GM21723 (cell line): ENCODE results near the gene ADPGK.

Experiments
- ATAC-seq: cut with Tn5 transposase; IDR thresholded peaks from one replicate; pipeline ENCODE4 v1.9.1; 2021; ENCODE audit warnings: mild to moderate bottlenecking, moderate library complexity; ENCODE audit not compliant: unreplicated experiment

The ADPGK gene

GRCh38 chr15:72790302-72790910, 6.8 kb upstream of the ADPGK start:
- no peak for ATAC-seq

- ATAC-seq, result no peak
Measured at GRCh38 chr15:72787526-72787925, 4.0 kb upstream of the ADPGK start.

DNA sequence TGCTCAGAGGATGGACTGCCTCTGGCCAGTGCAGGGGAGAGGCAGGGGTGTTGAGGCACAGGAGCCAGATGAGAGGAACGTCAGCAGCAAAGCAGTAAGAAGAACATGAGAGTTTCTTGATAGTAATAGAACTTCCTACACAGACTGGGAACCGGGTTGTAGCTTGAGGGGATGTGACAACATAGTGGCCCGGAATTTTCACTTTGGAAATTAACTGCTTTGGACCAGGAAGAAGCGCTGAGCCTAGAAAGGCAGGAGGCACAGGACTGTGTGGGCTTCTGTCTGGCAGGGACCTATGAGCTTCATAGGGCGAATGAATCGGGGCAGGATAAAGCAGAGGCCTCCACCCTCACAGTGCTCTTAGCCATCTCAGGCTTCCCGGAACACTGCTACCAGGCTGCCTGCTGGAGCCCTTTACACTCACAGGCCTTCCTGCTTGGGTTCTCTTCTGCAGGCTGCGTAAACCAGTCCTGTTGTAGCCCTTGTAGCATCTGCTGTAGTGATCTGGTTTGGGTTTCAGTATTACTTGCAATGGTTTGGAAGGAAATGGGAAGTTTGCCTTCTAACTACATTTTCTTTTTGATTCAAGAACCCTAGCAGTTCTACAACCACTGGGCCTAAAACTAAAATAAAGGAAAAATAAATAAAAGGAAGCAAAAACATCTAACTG, 3.3 kb upstream of the ADPGK start:
- ATAC-seq, result no peak

- no peak for ATAC-seq
Measured at GRCh38 chr15:72786242-72786641, 2.7 kb upstream of the ADPGK start.

DNA sequence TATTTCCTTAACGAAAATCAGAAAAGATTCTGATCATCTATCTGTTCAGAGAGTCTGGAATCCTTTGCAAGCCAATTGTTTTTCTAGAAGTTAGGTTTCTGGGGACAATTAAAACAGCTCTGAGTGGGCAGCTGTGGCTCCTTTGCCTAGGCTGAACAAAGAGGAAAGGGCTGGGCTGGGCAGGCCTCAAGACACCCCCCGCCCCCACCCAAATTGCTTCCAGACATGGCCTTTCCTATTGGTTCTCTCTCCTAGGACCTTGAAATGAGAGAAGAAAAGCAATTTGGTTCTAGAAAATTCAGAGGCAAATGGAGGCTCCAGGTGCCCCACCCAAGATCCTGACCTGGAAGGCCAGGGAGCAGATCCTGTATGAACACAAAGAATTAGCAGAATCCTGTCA, 2.3 kb upstream of the ADPGK start:
- no peak for ATAC-seq

DNA sequence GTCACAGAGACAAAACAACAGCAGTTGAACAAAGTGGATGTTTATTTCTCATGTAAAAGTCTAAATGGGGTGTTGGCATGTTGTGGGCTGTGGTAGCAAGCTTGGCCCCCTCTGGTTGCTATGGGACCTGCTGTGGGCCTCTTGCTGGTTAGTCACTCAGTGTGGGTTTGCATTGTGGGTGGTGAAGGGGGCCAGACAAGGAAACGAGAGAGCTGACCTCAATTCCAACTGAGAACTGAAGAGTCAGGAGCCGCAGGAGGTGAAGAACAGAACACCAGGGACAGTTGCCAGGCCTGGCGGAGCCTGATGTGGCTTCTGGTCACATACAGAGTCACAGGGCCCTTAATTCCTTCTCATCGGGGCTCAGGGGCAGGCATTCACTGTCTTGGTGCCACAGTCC, 1.9 kb upstream of the ADPGK start:
- no peak for ATAC-seq

DNA sequence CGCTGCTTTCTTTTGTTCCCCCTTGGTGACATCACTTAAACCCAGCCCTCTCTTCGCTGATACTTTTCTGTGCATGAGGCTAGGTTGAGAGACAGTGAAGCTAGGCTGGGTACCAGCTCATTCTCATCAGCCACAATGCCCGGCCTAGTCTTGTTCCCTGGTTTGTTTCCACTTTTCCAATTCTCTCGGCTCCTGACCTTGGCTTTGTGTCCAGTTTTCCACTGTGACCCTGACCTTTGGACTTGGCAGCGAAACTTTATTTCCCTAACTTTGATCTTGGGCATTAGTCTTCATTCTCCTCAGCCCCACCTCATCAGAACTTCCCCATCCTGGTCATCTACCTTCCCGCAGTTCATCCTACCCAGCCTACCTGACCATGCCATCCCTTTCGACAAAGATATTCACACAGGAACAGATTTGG, 908 bp upstream of the ADPGK start:
- no peak for ATAC-seq

- peak; percentile 37 for ATAC-seq
Measured at GRCh38 chr15:72783004-72783639, 436 bp downstream of the ADPGK start.

DNA sequence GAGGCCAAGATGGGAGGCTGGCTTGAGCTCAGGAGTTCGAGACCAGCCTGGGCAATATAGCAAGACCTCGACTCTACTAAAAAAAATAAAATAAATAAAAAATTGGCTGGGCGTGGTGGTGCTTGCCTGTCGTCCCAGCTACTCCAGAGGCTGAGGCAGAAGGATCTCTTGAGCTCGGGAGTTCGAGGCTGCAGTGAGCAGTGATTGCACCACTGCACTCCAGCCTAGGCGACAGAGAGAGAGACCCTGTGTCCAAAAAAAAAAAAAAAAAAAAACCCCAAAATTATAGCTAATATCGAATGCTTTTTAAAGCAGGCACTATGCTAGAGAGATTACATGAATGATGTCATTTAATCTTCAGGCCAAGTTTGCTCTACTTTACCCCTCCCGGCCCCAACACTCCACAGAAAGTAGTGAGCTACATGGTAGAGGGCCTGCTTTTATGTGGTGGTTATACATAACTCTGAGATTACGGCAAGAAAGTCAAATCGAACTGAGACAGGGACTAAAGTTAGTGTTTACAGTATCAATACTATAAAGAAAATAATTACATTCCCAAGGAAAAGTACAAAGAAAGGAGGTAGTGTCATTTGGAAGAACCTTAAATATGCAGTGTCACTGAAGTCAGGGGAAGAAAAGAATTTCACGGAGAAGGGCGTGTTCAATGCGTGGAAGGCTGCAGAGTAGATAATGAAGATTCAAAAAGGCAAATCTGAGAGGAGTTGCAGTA, 1.1 kb downstream of the ADPGK start:
- ATAC-seq, result no peak

GRCh38 chr15:72781631-72782030, 1.9 kb downstream of the ADPGK start:
- ATAC-seq, result no peak

DNA sequence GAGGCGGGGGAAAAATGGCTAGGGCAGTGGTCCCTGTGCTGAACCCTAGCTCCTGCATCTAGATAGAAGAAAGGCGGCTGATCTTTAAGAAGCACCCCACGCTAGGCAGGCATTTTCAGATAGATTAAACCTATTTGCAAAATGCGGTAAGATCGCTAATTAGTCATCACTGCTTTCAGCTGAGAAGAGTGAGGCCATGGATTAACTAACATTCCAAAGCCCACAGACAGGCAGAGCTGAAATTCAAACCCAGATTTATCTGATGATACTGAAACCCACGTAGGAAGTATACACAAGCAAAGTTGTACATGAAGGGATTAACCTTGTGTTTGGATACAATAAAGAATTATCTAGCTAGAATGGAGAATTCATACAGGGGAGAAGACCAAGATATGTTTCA, 4.8 kb downstream of the ADPGK start:
- ATAC-seq, result no peak

GRCh38 chr15:72774696-72775383, 8.7 kb downstream of the ADPGK start:
- no peak for ATAC-seq

DNA sequence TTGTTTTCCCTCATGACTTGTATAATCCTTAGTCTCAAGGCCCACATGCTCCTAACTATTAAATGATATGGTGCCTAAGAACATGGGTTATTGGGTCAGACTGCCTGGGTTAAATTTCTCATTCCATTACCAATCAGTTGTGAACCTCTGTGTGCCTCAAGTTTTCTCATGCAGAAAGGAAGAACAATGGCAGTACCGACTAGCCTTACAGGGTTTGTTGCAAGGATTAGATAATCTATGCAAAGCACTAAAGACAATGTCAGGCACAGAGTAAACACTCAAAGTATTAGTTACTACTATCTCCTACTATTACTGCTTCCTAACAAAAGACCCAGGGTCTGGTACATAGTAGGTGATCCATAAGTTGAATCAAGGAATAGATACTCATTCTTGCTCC, 12.2 kb downstream of the ADPGK start:
- no peak for ATAC-seq

DNA sequence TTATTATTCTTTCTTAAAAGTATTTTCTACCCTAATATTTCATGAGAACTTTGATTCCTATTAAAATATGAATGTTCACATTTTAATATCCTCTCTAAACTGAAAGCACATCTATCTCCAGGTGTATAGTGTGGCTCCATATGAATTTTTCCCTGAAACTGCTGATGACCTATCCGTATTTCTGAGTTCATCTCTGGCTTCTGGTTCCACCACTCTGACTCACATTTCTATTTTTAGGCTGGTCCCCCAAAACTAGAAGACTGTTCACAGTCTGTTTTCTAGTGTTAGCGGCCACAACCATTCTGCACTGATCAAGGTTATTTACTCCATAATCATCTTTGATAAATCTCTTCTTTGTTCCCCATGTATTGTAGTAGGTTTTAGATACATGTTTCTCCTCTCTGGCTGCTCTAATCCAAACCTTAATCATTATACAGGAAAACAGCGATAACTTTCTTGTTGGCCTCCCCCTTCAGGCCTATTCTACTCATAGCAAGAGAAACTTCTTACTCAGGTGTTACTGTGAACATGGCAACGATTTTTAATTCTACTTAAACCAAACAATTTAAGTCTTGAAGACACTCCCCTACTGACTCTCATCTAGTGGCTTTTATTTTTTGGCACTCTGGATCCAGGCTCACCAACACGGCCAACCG, 12.8 kb downstream of the ADPGK start:
- ATAC-seq, result no peak

GRCh38 chr15:72766780-72767179, 16.8 kb downstream of the ADPGK start:
- ATAC-seq, result no peak

GRCh38 chr15:72766025-72766424, 17.5 kb downstream of the ADPGK start:
- no peak for ATAC-seq

DNA sequence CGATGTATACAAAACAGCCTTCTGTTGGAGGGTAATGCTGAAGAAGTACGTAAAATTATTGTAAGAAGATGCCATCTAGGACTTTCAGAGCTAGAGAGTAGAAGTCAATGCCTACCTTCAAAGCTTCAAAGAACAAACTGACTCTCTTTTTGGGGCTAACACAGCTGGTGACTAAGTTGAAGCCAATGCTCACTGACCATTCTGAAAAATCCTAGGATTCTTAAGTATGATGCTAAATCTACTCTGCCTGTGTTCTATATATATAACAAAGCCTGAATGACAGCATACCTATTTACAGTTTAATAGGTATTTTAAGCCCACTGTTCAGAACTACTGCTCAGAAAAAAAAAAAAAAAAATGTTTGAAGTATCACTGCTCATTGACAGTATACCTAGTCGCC, 18.9 kb downstream of the ADPGK start:
- no peak for ATAC-seq

- ATAC-seq, result no peak
Measured at GRCh38 chr15:72760590-72761260, 22.8 kb downstream of the ADPGK start.

- no peak for ATAC-seq
Measured at GRCh38 chr15:72758182-72758581, 25.4 kb downstream of the ADPGK start.

DNA sequence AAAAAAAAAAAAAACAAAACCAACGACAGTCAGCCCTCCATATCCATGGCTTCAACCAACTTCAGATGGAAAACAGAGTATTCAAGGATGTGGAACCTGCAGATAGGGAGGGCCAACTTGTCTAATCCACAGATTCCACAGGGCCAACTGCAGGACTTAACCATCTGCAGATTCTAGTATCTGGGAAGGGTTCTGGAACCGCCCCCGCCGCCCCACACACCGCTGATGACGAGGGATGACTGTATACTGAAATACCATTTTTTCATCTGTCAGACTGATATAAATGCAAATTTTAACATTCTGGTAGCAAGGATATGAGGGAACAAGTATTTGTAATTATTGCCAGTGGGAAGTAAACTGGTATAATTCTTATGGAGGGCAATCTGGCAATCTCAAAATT, 29.5 kb downstream of the ADPGK start:
- ATAC-seq, result no peak
